GM18867 (cell line): Measurements from ENCODE around the gene AP3D1.

Source experiments
- ATAC-seq: cut with Tn5 transposase; IDR thresholded peaks from one replicate; pipeline ENCODE4 v1.9.1; 2021; ENCODE audit warnings: mild to moderate bottlenecking, moderate library complexity; ENCODE audit not compliant: unreplicated experiment

AP3D1 gene

GRCh38 chr19:2113439-2114211 lies 37.7 kb downstream of the AP3D1 start:
- no peak for ATAC-seq

- ATAC-seq = no peak
Measured at GRCh38 chr19:2112516-2113320, 38.6 kb downstream of the AP3D1 start.

GRCh38 chr19:2111886-2112285 lies 39.5 kb downstream of the AP3D1 start:
- no peak for ATAC-seq

GRCh38 chr19:2111425-2111824 lies 39.9 kb downstream of the AP3D1 start:
- no peak for ATAC-seq

- ATAC-seq = no peak
Measured at GRCh38 chr19:2110822-2111221, 40.5 kb downstream of the AP3D1 start.

- ATAC-seq = no peak
Measured at GRCh38 chr19:2109046-2109864, 42.1 kb downstream of the AP3D1 start.

GRCh38 chr19:2108251-2109016 lies 42.9 kb downstream of the AP3D1 start:
- ATAC-seq = no peak

- ATAC-seq = no peak
Measured at GRCh38 chr19:2103045-2103707, 48.2 kb downstream of the AP3D1 start.

GRCh38 chr19:2101417-2102335 lies 49.7 kb downstream of the AP3D1 start:
- ATAC-seq = no peak

- ATAC-seq = no peak
Measured at GRCh38 chr19:2100719-2101061, 50.7 kb downstream of the AP3D1 start.

GRCh38 chr19:2099937-2100718 lies 51.2 kb downstream of the AP3D1 start:
- no peak for ATAC-seq

GRCh38 chr19:2099054-2099501 lies 52.3 kb downstream of the AP3D1 start:
- ATAC-seq = no peak

GRCh38 chr19:2097886-2098327 lies 53.5 kb downstream of the AP3D1 start:
- no peak for ATAC-seq

GRCh38 chr19:2097203-2097885 lies 54.0 kb downstream of the AP3D1 start:
- ATAC-seq = no peak

- ATAC-seq = peak; percentile 65
Measured at GRCh38 chr19:2096480-2097202, 54.7 kb downstream of the AP3D1 start, which contains the start of gene IZUMO4. Gene IZUMO4, plus strand, starts transcription at chr19:2096915. Its CDS starts 31 bp downstream, at chr19:2096946.

- ATAC-seq = peak; percentile 43
Measured at GRCh38 chr19:2096034-2096479, 55.3 kb downstream of the AP3D1 start, which contains the start of gene MOB3A. Gene MOB3A, minus strand, starts transcription at chr19:2096326. Its CDS starts 17,766 bp downstream, at chr19:2078560.
